Fibroblast of lung (primary cell): ENCODE results near the gene CCDC148. TPM values are rescaled to one million over a fixed set of nuclear protein-coding genes. Genes with fewer than 3 reads are reported as not detected.

Experiments
- DNase-seq, 2 donors: peaks; one replicate each; pipeline versions ENCODE4 v3.0.0 to v3.0.0-alpha.2; 2010; ENCODE audit warnings: low read depth in 2 of 2
- H2AFZ ChIP-seq: 2 replicates; pipeline ENCODE4 v1.5.1; 2012; ENCODE audit warnings: low read length, control low read depth, inconsistent platforms
- H3K27ac ChIP-seq: 2 replicates; pipeline ENCODE4 v1.5.1; 2011; ENCODE audit warnings: low read length, control low read depth; ENCODE audit not compliant: insufficient read depth
- H3K27me3 ChIP-seq: 2 replicates; pipeline ENCODE4 v1.5.1; 2011; ENCODE audit warnings: mild to moderate bottlenecking, low read length; ENCODE audit not compliant: control insufficient read depth, insufficient read depth
- H3K36me3 ChIP-seq: 2 replicates; pipeline ENCODE4 v1.5.1; 2011; ENCODE audit warnings: low read length; ENCODE audit not compliant: control insufficient read depth, insufficient read depth
- H3K4me1 ChIP-seq: 2 replicates; pipeline ENCODE4 v1.5.1; 2011; ENCODE audit warnings: low read length; ENCODE audit not compliant: control insufficient read depth, insufficient read depth; ENCODE audit errors: extremely low read depth
- H3K4me2 ChIP-seq: 2 replicates; pipeline ENCODE4 v1.5.1; 2011; ENCODE audit warnings: low read length, control low read depth; ENCODE audit not compliant: insufficient read depth; ENCODE audit errors: extremely low read depth
- H3K4me3 ChIP-seq, 4 experiments: fragments of 200-600 bp in 1 of 4; sonication (generic) in 1 of 4; replicated peaks in 1 of 4; 2 replicates each; pipeline ENCODE4 v1.5.1; 2011 to 2016; ENCODE audit warnings: low read length in 4 of 4, low read depth in 3 of 4, mild to moderate bottlenecking in 3 of 4, control low read depth in 2 of 4, inconsistent platforms in 1 of 4, mixed read lengths in 1 of 4; ENCODE audit not compliant: insufficient read depth in 1 of 4; ENCODE audit errors: control extremely low read depth in 1 of 4
- H3K79me2 ChIP-seq: 2 replicates; pipeline ENCODE4 v1.5.1; 2012; ENCODE audit warnings: mild to moderate bottlenecking, low read length, inconsistent platforms; ENCODE audit not compliant: control insufficient read depth, insufficient read depth
- H3K9ac ChIP-seq: 2 replicates; pipeline ENCODE4 v1.5.1; 2011; ENCODE audit warnings: mild to moderate bottlenecking, low read length, control low read depth; ENCODE audit not compliant: insufficient read depth
- H3K9me3 ChIP-seq: 2 replicates; pipeline ENCODE4 v1.5.1; 2012; ENCODE audit warnings: low read depth, low read length; ENCODE audit not compliant: control insufficient read depth, insufficient read depth
- H4K20me1 ChIP-seq: 2 replicates; pipeline ENCODE4 v1.5.1; 2011; ENCODE audit warnings: low read length; ENCODE audit not compliant: control insufficient read depth, insufficient read depth; ENCODE audit errors: extremely low read depth
- CTCF ChIP-seq, 2 donors: IDR thresholded peaks in 1 of 2; conservative IDR thresholded peaks in 1 of 2; 1 replicate in 1 of 2; 2 replicates in 1 of 2; pipeline ENCODE4 v1.5.1; 2011 to 2012; ENCODE audit warnings: low read length in 2 of 2, control low read depth in 1 of 2, inconsistent platforms in 1 of 2, low read depth in 1 of 2, mild to moderate bottlenecking in 1 of 2
- EZH2 ChIP-seq: IDR thresholded peaks from 2 replicates; pipeline ENCODE4 v1.5.1; 2012; ENCODE audit warnings: low read length, control low read depth, mild to moderate bottlenecking; ENCODE audit errors: missing control alignments
- polyA plus RNA-seq, 2 donors: library from polyadenylated mRNA; depleted of rRNA in 1 of 2; stranded (reverse) in 1 of 2; unstranded in 1 of 2; fragments of >200 nt; gene quantifications; 2 replicates each; pipeline ENCODE4 v1.2.1, GENCODE V29; 2011 to 2012; ENCODE audit warnings: missing spikeins in 1 of 2
- total RNA-seq: library from RNA; depleted of rRNA; stranded (reverse); fragments of >200 nt; gene quantifications from 2 replicates; pipeline ENCODE4 v1.2.1, GENCODE V29; 2014

The CCDC148 gene
- total and polyA plus RNA-seq, 2 donors (not counting 1 experiment from before 2014, with no cell fraction given) = 1.2 TPM

GRCh38 chr2:158403237-158403636 lies 53.3 kb downstream of the CCDC148 start:
- Histone ChIP-seq H4K20me1 (no peaks in the 10 kb centered on the region), H3K9me3 (no peaks in the 10 kb centered on the region), H3K79me2 (no peaks in the 10 kb centered on the region), H3K4me3 (no peak overlapping the region), H3K4me2 (no peak overlapping the region), H3K9ac (no peak overlapping the region), H2AFZ (no peak overlapping the region), H3K27ac (no peak overlapping the region), H3K4me1 (no peaks in the 10 kb centered on the region), H3K27me3 (no peaks in the 10 kb centered on the region), H3K36me3 (no peaks in the 10 kb centered on the region)
- DNase-seq = peak in 1 of 2 donors; percentile 20
- TF ChIP-seq EZH2 (no peak), CTCF (conservative IDR thresholded peaks at IDR 0.05 in 1 of 2, IDR thresholded peaks at IDR 0.05 in 1 of 2; ENCODE audit: low read depth in 1 of 2, low read length in 2 of 2) (no peak)

GRCh38 chr2:158402665-158403064 lies 53.9 kb downstream of the CCDC148 start:
- no peak overlapping the region for H3K4me2 ChIP-seq
- no peak overlapping the region for H3K27ac ChIP-seq
- H3K36me3 ChIP-seq = no peaks in the 10 kb centered on the region
- H4K20me1 ChIP-seq = no peaks in the 10 kb centered on the region
- TF ChIP-seq EZH2 = no peak
- TF ChIP-seq CTCF (conservative IDR thresholded peaks at IDR 0.05 in 1 of 2, IDR thresholded peaks at IDR 0.05 in 1 of 2; ENCODE audit: low read depth in 1 of 2, low read length in 2 of 2) = no peak
- H3K4me3 ChIP-seq = no peak overlapping the region
- DNase-seq = no peak
- H3K9me3 ChIP-seq = no peaks in the 10 kb centered on the region
- no peak overlapping the region for H3K9ac ChIP-seq
- H2AFZ ChIP-seq = no peak overlapping the region
- no peaks in the 10 kb centered on the region for H3K4me1 ChIP-seq
- no peaks in the 10 kb centered on the region for H3K27me3 ChIP-seq
- no peaks in the 10 kb centered on the region for H3K79me2 ChIP-seq

- no peak overlapping the region for H3K27ac ChIP-seq
Measured at GRCh38 chr2:158395166-158395565, 61.4 kb downstream of the CCDC148 start.

More at GRCh38 chr2:158395166-158395565, 61.4 kb downstream of the CCDC148 start:
- H3K9me3 ChIP-seq = no peaks in the 10 kb centered on the region
- no peak for TF ChIP-seq EZH2
- no peak for TF ChIP-seq CTCF (conservative IDR thresholded peaks at IDR 0.05 in 1 of 2, IDR thresholded peaks at IDR 0.05 in 1 of 2; ENCODE audit: low read depth in 1 of 2, low read length in 2 of 2)
- H3K4me3 ChIP-seq = no peak overlapping the region
- no peaks in the 10 kb centered on the region for H4K20me1 ChIP-seq
- no peaks in the 10 kb centered on the region for H3K4me1 ChIP-seq
- H3K9ac ChIP-seq = no peak overlapping the region
- H3K4me2 ChIP-seq = no peak overlapping the region
- H3K27me3 ChIP-seq = no peaks in the 10 kb centered on the region
- DNase-seq = peak in 1 of 2 donors; percentile 61
- no peaks in the 10 kb centered on the region for H3K79me2 ChIP-seq
- H2AFZ ChIP-seq = no peak overlapping the region
- H3K36me3 ChIP-seq = no peaks in the 10 kb centered on the region
